OCI-LY1 (cell line): ENCODE results near the gene SORBS1.

Experiments used
- H2AFZ ChIP-seq: fragments of 200-600 bp; sonication (generic), shearing (Covaris generic); 2 replicates; pipeline ENCODE4 v1.6.0; 2014; ENCODE audit warnings: antibody characterized with exemption, mild to moderate bottlenecking, low read length
- H3F3A ChIP-seq: fragments of 200-600 bp; sonication (generic), shearing (Covaris generic); 2 replicates; pipeline ENCODE4 v1.6.0; 2014; ENCODE audit warnings: mild to moderate bottlenecking, antibody characterized with exemption, low read length, moderate library complexity; ENCODE audit not compliant: insufficient read depth
- H3K27ac ChIP-seq: fragments of 200-600 bp; sonication (generic); 2 replicates; pipeline ENCODE4 v1.5.1; 2014; ENCODE audit warnings: low read length, mixed run types, mild to moderate bottlenecking, low read depth; ENCODE audit not compliant: poor library complexity, severe bottlenecking
- H3K27me3 ChIP-seq: fragments of 200-600 bp; sonication (generic); 2 replicates; pipeline ENCODE4 v1.6.0; 2014; ENCODE audit warnings: antibody characterized with exemption, mild to moderate bottlenecking, low read length, moderate library complexity; ENCODE audit not compliant: insufficient read depth
- H3K36me3 ChIP-seq: fragments of 200-600 bp; sonication (generic); 2 replicates; pipeline ENCODE4 v1.6.1; 2014; ENCODE audit warnings: mild to moderate bottlenecking, antibody characterized with exemption, low read length, moderate library complexity, mixed read lengths; ENCODE audit not compliant: insufficient read depth
- H3K4me1 ChIP-seq: fragments of 200-600 bp; sonication (generic); 2 replicates; pipeline ENCODE4 v1.5.1; 2014; ENCODE audit warnings: mild to moderate bottlenecking, low read length, moderate library complexity; ENCODE audit not compliant: insufficient read depth, severe bottlenecking
- H3K4me2 ChIP-seq: fragments of 200-600 bp; sonication (generic), shearing (Covaris generic); 2 replicates; pipeline ENCODE4 v1.6.1; 2014; ENCODE audit warnings: low read length
- H3K4me3 ChIP-seq: fragments of 200-600 bp; sonication (generic); 2 replicates; pipeline ENCODE4 v1.5.1; 2014; ENCODE audit warnings: low read length, low read depth, mild to moderate bottlenecking, mixed read lengths; ENCODE audit not compliant: poor library complexity, severe bottlenecking
- H3K79me2 ChIP-seq: fragments of 200-600 bp; shearing (Covaris generic); 2 replicates; pipeline ENCODE4 v1.6.1; 2016; ENCODE audit warnings: mixed run types, low read length, mixed read lengths; ENCODE audit not compliant: insufficient read depth
- H3K9ac ChIP-seq: fragments of 200-600 bp; sonication (generic), shearing (Covaris generic); 2 replicates; pipeline ENCODE4 v1.6.1; 2014; ENCODE audit warnings: mild to moderate bottlenecking, low read length, mixed read lengths
- H3K9me2 ChIP-seq: fragments of 200-600 bp; sonication (generic), shearing (Covaris generic); 2 replicates; pipeline ENCODE4 v1.6.1; 2014; ENCODE audit warnings: low read depth, mild to moderate bottlenecking, low read length, mixed read lengths
- H3K9me3 ChIP-seq: fragments of 200-600 bp; shearing (Covaris generic); 2 replicates; pipeline ENCODE4 v1.6.1; 2014; ENCODE audit warnings: low read length, mixed read lengths
- H4K20me1 ChIP-seq: fragments of 200-600 bp; sonication (generic), shearing (Covaris generic); 2 replicates; pipeline ENCODE4 v1.6.0; 2016; ENCODE audit warnings: mild to moderate bottlenecking, low read length; ENCODE audit not compliant: insufficient read depth
- CTCF ChIP-seq: fragments of 200-600 bp; sonication (generic), shearing (Covaris generic); IDR thresholded peaks from 2 replicates; pipeline ENCODE4 v1.5.1; 2017; ENCODE audit warnings: mild to moderate bottlenecking, antibody characterized with exemption, low read length, moderate library complexity, mixed read lengths
- EZH2 ChIP-seq: fragments of 200-600 bp; sonication (generic), shearing (Covaris generic); IDR thresholded peaks from 2 replicates; pipeline ENCODE4 v1.8.0; 2017; ENCODE audit warnings: borderline replicate concordance, mixed run types, mild to moderate bottlenecking, antibody characterized with exemption, low read length, moderate library complexity, mixed read lengths

The SORBS1 gene

DNA sequence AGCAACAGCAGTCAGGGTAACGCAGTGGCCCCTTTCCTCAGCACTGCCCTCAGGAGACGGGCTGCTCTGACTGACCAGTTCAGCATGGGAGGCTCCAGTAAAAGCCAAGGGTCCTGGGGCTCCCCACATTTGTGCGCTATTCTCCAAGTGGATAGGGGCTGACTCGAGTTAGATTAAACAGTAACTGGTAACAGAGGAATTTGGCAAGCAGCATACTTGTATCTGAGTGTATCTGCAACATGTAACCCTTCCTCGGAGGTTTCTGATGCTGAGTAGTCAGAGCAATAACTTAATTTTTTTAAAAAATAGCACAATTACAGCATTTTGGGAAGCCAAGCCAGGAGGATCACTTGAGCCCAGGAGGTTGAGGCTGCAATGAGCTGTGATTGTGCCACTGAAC is 22.8 kb downstream of the SORBS1 start:
- Histone ChIP-seq H3K4me1 (no peaks in the 10 kb centered on the region), H3K36me3 (no peaks in the 10 kb centered on the region), H3K79me2 (no peaks in the 10 kb centered on the region)

DNA sequence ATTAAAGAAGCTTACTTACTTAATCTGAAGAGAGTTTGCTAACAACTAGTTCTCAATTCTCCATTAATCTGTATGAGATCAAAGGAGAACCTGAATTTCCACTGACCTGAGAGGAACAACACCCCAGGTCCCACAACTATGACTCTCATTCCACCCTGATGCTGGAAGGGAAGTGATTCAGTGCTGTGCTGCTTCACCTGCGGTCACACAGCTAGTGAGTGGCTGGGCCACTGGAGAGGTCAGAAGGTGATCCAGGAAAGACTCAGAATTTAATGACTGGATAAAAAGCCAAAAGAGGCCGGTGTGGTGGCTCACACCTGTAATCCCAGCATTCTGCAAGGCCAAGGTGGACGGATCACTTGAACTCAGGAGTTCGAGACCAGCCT is 23.6 kb downstream of the SORBS1 start:
- H3K27ac ChIP-seq, result no peak overlapping the region
- H4K20me1 ChIP-seq, result no peaks in the 10 kb centered on the region
- no peaks in the 10 kb centered on the region for H3K9me3 ChIP-seq
- no peak overlapping the region for H3K9ac ChIP-seq
- H3K36me3 ChIP-seq, result no peaks in the 10 kb centered on the region
- H3K4me1 ChIP-seq, result no peaks in the 10 kb centered on the region
- no peaks in the 10 kb centered on the region for H3K79me2 ChIP-seq
- no peaks in the 10 kb centered on the region for H3K9me2 ChIP-seq
- no peak overlapping the region for H2AFZ ChIP-seq
- no peaks in the 10 kb centered on the region for H3F3A ChIP-seq
- TF ChIP-seq EZH2 (no peak), CTCF (no peak)
- no peaks in the 10 kb centered on the region for H3K27me3 ChIP-seq
- H3K4me3 ChIP-seq, result no peak overlapping the region
- no peak overlapping the region for H3K4me2 ChIP-seq

More for the DNA sequence above, 22.8 kb downstream of the SORBS1 start:
- Histone ChIP-seq H3K27ac (no peak overlapping the region), H3K9me3 (no peaks in the 10 kb centered on the region), H3K4me3 (no peak overlapping the region), H3K9me2 (no peaks in the 10 kb centered on the region), H3K9ac (no peak overlapping the region), H3K4me2 (no peak overlapping the region), H4K20me1 (no peaks in the 10 kb centered on the region), H3F3A (no peaks in the 10 kb centered on the region), H3K27me3 (no peaks in the 10 kb centered on the region), H2AFZ (no peak overlapping the region)
- TF ChIP-seq EZH2, result no peak
- TF ChIP-seq CTCF, result no peak

GRCh38 chr10:95536894-95537541 is 24.2 kb downstream of the SORBS1 start:
- Histone ChIP-seq H3K9me2 (no peaks in the 10 kb centered on the region), H3K9me3 (no peaks in the 10 kb centered on the region), H3K4me1 (no peaks in the 10 kb centered on the region), H4K20me1 (no peaks in the 10 kb centered on the region), H3K27ac (no peak overlapping the region), H3K36me3 (no peaks in the 10 kb centered on the region), H3F3A (no peaks in the 10 kb centered on the region), H3K9ac (no peak overlapping the region), H2AFZ (no peak overlapping the region), H3K4me2 (no peak overlapping the region), H3K4me3 (no peak overlapping the region), H3K27me3 (no peaks in the 10 kb centered on the region), H3K79me2 (no peaks in the 10 kb centered on the region)
- TF ChIP-seq EZH2, result no peak
- TF ChIP-seq CTCF, result no peak
